Measurements from ENCODE around the gene TTK. TPM values are rescaled to one million over a fixed set of nuclear protein-coding genes. Genes with fewer than 3 reads are reported as not detected.

TTK gene
- total RNA-seq, 1 experiment from 2014 or later = 35.5 TPM

GRCh38 chr6:80003826-80004172 lies 650 bp upstream of the TTK start:
- POLR2A ChIA-PET = no interaction called here
- CTCF ChIA-PET = interaction anchor here (0.7 kb wide), 1 partner anchor 55 kb away, joined by 3 read pairs; no protein-coding TSS in a partner anchor
- intact Hi-C loops (cut with micrococcal nuclease; ENCODE audit: unreplicated experiment) (no loop called here), in situ Hi-C loops (cut with HindIII; ENCODE audit: low pct_unique_long_range_greater_than_20kb, low sequenced_read_pairs) (no loop called here)
- H3K9me3 ChIP-seq (ENCODE audit: control insufficient read depth, insufficient read depth, low read depth, low read length) = no peaks in the 10 kb centered on the region
- peak overlapping the region; percentile 87 for H3K27ac ChIP-seq (ENCODE audit: low read length)
- H3K36me3 ChIP-seq (ENCODE audit: control insufficient read depth, insufficient read depth, low read length) = peaks cover 25% of the 10 kb centered on the region
- TF ChIP-seq POLR2AphosphoS5 (IDR thresholded peaks at IDR 0.05; ENCODE audit: low read depth, low read length) = no peak
- TF ChIP-seq, protein P1, sequence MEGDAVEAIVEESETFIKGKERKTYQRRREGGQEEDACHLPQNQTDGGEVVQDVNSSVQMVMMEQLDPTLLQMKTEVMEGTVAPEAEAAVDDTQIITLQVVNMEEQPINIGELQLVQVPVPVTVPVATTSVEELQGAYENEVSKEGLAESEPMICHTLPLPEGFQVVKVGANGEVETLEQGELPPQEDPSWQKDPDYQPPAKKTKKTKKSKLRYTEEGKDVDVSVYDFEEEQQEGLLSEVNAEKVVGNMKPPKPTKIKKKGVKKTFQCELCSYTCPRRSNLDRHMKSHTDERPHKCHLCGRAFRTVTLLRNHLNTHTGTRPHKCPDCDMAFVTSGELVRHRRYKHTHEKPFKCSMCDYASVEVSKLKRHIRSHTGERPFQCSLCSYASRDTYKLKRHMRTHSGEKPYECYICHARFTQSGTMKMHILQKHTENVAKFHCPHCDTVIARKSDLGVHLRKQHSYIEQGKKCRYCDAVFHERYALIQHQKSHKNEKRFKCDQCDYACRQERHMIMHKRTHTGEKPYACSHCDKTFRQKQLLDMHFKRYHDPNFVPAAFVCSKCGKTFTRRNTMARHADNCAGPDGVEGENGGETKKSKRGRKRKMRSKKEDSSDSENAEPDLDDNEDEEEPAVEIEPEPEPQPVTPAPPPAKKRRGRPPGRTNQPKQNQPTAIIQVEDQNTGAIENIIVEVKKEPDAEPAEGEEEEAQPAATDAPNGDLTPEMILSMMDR (IDR thresholded peaks at IDR 0.05) = no peak
- no peak for TF ChIP-seq TCF7L2 (IDR thresholded peaks at IDR 0.05; ENCODE audit: low read depth, low read length)
- TF ChIP-seq REST (IDR thresholded peaks at IDR 0.05; ENCODE audit: insufficient read depth in 1 of 2, low read depth in 2 of 2, low read length in 1 of 2) = no peak
- TF ChIP-seq SIN3A (IDR thresholded peaks at IDR 0.05; ENCODE audit: borderline replicate concordance, insufficient read depth, low read depth, low read length) = no peak
- no TSS peak for BruUV-seq (replicated peaks)
- ATAC-seq = peak; percentile 29
- H3K4me3 ChIP-seq (ENCODE audit: low read depth in 2 of 2, low read length in 2 of 2) = peak overlapping the region; percentile 94 to 95
- peaks cover under 1% of the 10 kb centered on the region; the same call in 1 of the 2 replicates for H3K27me3 ChIP-seq (ENCODE audit: control insufficient read depth, insufficient read depth, low read length)
- no peak for DNase-seq (ENCODE audit: low read depth, low spot score)
- H3K4me1 ChIP-seq (ENCODE audit: control insufficient read depth, insufficient read depth, low read length) = peaks cover 13% of the 10 kb centered on the region

GRCh38 chr6:80005406-80005805 lies 957 bp downstream of the TTK start:
- no TSS peak for BruUV-seq (replicated peaks)
- intact Hi-C loops (cut with micrococcal nuclease; ENCODE audit: unreplicated experiment) (no loop called here), in situ Hi-C loops (cut with HindIII; ENCODE audit: low pct_unique_long_range_greater_than_20kb, low sequenced_read_pairs) (no loop called here)
- Histone ChIP-seq H3K4me3 (ENCODE audit: low read depth in 2 of 2, low read length in 2 of 2) (peak overlapping the region; percentile 94 to 95), H3K9me3 (ENCODE audit: control insufficient read depth, insufficient read depth, low read depth, low read length) (no peaks in the 10 kb centered on the region), H3K4me1 (ENCODE audit: control insufficient read depth, insufficient read depth, low read length) (peaks cover 13% of the 10 kb centered on the region), H3K27ac (ENCODE audit: low read length) (peak overlapping the region; percentile 87), H3K27me3 (ENCODE audit: control insufficient read depth, insufficient read depth, low read length) (no peaks in the 10 kb centered on the region), H3K36me3 (ENCODE audit: control insufficient read depth, insufficient read depth, low read length) (peaks cover 34% of the 10 kb centered on the region)
- no peak for TF ChIP-seq POLR2AphosphoS5 (IDR thresholded peaks at IDR 0.05; ENCODE audit: low read depth, low read length)
- TF ChIP-seq SIN3A (IDR thresholded peaks at IDR 0.05; ENCODE audit: borderline replicate concordance, insufficient read depth, low read depth, low read length) = no peak
- TF ChIP-seq REST (IDR thresholded peaks at IDR 0.05; ENCODE audit: insufficient read depth in 1 of 2, low read depth in 2 of 2, low read length in 1 of 2) = no peak
- no peak for TF ChIP-seq TCF7L2 (IDR thresholded peaks at IDR 0.05; ENCODE audit: low read depth, low read length)
- TF ChIP-seq, protein P1 (IDR thresholded peaks at IDR 0.05) = no peak
- ChIA-PET CTCF (no interaction called here), POLR2A (no interaction called here)
- DNase-seq (ENCODE audit: low read depth, low spot score) (no peak), ATAC-seq (no peak)
